B cell (primary cell): ENCODE results near the gene PLIN4. TPM values are rescaled to one million over a fixed set of nuclear protein-coding genes. Genes with fewer than 3 reads are reported as not detected.

Source experiments
- ATAC-seq: fragments of 200-7000 bp; cut with Tn5 transposase; one replicate; pipeline ENCODE4 v1.10.0; 2021; ENCODE audit warnings: low read depth, mild to moderate bottlenecking, moderate number of reproducible peaks, moderate library complexity
- CTCF ChIA-PET: fragments of 350-600 bp; sonication (Branson Sonifier 250); formaldehyde crosslinking; loops from one replicate; lab custom pipeline; 2021; ENCODE audit warnings: antibody characterized with exemption, inconsistent platforms; lab: Charles Lee
- POLR2A ChIA-PET: fragments of 350-600 bp; sonication (Branson Sonifier 250); formaldehyde crosslinking; loops from one replicate; lab custom pipeline; 2021; ENCODE audit warnings: antibody characterized with exemption; lab: Charles Lee
- DNase-seq: peaks from one replicate; pipeline ENCODE4 v3.0.0; 2013
- H2AFZ ChIP-seq: 2 replicates; pipeline ENCODE4 v1.6.1; 2012; ENCODE audit warnings: mild to moderate bottlenecking, low read depth, low read length; ENCODE audit not compliant: insufficient read depth, poor library complexity, severe bottlenecking
- H3K27ac ChIP-seq, 2 donors: 1 replicate in 1 of 2; 2 replicates in 1 of 2; pipeline ENCODE4 v1.5.1; 2012 to 2013; ENCODE audit warnings: low read length in 2 of 2, mild to moderate bottlenecking in 2 of 2, moderate library complexity in 1 of 2
- H3K27me3 ChIP-seq, 4 experiments: fragments of 200-600 bp in 1 of 4; sonication (generic) in 1 of 4; replicated peaks in 1 of 4; 1 replicate in 2 of 4; 2 replicates in 2 of 4; pipeline versions ENCODE4 v1.6.1 to v1.7.0; 2013 to 2016; ENCODE audit warnings: low read length in 3 of 4, mild to moderate bottlenecking in 2 of 4, mixed read lengths in 1 of 4, moderate library complexity in 1 of 4; ENCODE audit not compliant: insufficient read depth in 4 of 4, control insufficient read depth in 3 of 4; ENCODE audit errors: control extremely low read depth in 1 of 4
- H3K36me3 ChIP-seq, 2 experiments: replicated peaks in 1 of 2; 1 replicate in 1 of 2; 2 replicates in 1 of 2; pipeline versions ENCODE4 v1.6.1 to v1.7.1; 2013; ENCODE audit warnings: low read length in 1 of 2; ENCODE audit not compliant: insufficient read depth in 2 of 2, control insufficient read depth in 1 of 2; ENCODE audit errors: control extremely low read depth in 1 of 2, extremely low read depth in 1 of 2
- H3K4me1 ChIP-seq, 2 donors: fragments of 200-600 bp in 1 of 2; sonication (generic) in 1 of 2; 1 replicate in 1 of 2; 2 replicates in 1 of 2; pipeline versions ENCODE4 v1.5.1 to v1.6.1; 2013 to 2017; ENCODE audit warnings: low read length in 2 of 2; ENCODE audit not compliant: control insufficient read depth in 2 of 2, insufficient read depth in 2 of 2
- H3K4me2 ChIP-seq: replicated peaks from 2 replicates; pipeline ENCODE3; 2012; ENCODE audit warnings: mild to moderate bottlenecking, low read depth, low read length; ENCODE audit not compliant: poor library complexity, severe bottlenecking
- H3K4me3 ChIP-seq, 5 experiments: fragments of 200-600 bp in 1 of 5; sonication (generic) in 1 of 5; 1 replicate in 3 of 5; 2 replicates in 2 of 5; pipeline versions ENCODE4 v1.5.1 to v1.7.0; 2011 to 2016; ENCODE audit warnings: low read length in 4 of 5, mild to moderate bottlenecking in 4 of 5, low read depth in 2 of 5, control low read depth in 1 of 5, moderate library complexity in 1 of 5; ENCODE audit not compliant: insufficient read depth in 1 of 5; ENCODE audit errors: control extremely low read depth in 1 of 5, extremely low read depth in 1 of 5
- H3K79me2 ChIP-seq: fragments of 200-600 bp; sonication (generic); one replicate; pipeline ENCODE4 v1.6.0; 2016; ENCODE audit warnings: low read length; ENCODE audit not compliant: control insufficient read depth, insufficient read depth
- H3K9ac ChIP-seq: fragments of 200-600 bp; sonication (generic); 2 replicates; pipeline ENCODE4 v1.6.1; 2017; ENCODE audit warnings: mild to moderate bottlenecking, low read length, moderate library complexity
- H3K9me3 ChIP-seq, 3 donors: one replicate each; pipeline versions ENCODE4 v1.6.1 to v1.7.1; 2013; ENCODE audit warnings: low read length in 2 of 3; ENCODE audit not compliant: control insufficient read depth in 2 of 3, insufficient read depth in 1 of 3; ENCODE audit errors: control extremely low read depth in 1 of 3
- H4K20me1 ChIP-seq: 2 replicates; pipeline ENCODE4 v1.6.0; 2012; ENCODE audit warnings: mild to moderate bottlenecking, low read length; ENCODE audit not compliant: insufficient read depth, control insufficient read depth, poor library complexity, severe bottlenecking
- H3K27ac Mint-ChIP-seq: one replicate; pipeline ENCODE4 v1.8.0; 2021; ENCODE audit warnings: mixed read lengths
- H3K27me3 Mint-ChIP-seq: one replicate; pipeline ENCODE4 v1.8.0; 2021; ENCODE audit warnings: mixed read lengths
- H3K4me1 Mint-ChIP-seq: one replicate; pipeline ENCODE4 v1.8.0; 2021; ENCODE audit warnings: mixed read lengths
- H3K4me3 Mint-ChIP-seq: one replicate; pipeline ENCODE4 v1.8.0; 2021; ENCODE audit warnings: mixed read lengths
- H3K9me3 Mint-ChIP-seq: one replicate; pipeline ENCODE4 v1.8.0; 2022; ENCODE audit warnings: mixed read lengths; ENCODE audit not compliant: insufficient read depth
- EZH2 ChIP-seq: IDR thresholded peaks from 2 replicates; pipeline ENCODE4 v1.6.1; 2012; ENCODE audit warnings: borderline replicate concordance, low read depth, mild to moderate bottlenecking, moderate library complexity, low read length; ENCODE audit not compliant: insufficient read depth, poor library complexity, severe bottlenecking
- WGBS: methylation state at CpG from one replicate; pipeline ENCODE4 v1.1.5; 2013; ENCODE audit warnings: missing lambda C conversion rate; ENCODE audit not compliant: insufficient coverage; 5-methylcytosine and 5-hydroxymethylcytosine counted together
- intact Hi-C: fragments of 100-400 bp; cut with micrococcal nuclease; formaldehyde crosslinking; loops from one replicate; pipeline ENCODE4 v1.10.0; 2022
- polyA plus RNA-seq: library from polyadenylated mRNA; depleted of rRNA; stranded (reverse); fragments of >200 nt; gene quantifications from 2 replicates; pipeline ENCODE4 v1.2.3, GENCODE V29; 2012
- total RNA-seq, 2 donors: library from RNA; stranded (reverse); fragments of 120-200 nt in 1 of 2; gene quantifications; 1 replicate in 1 of 2; 2 replicates in 1 of 2; pipeline versions ENCODE4 v1.2.3 to v1.2.4, GENCODE V29; 2013 to 2022
- TF ChIP-seq, protein P1 (sequence below): fragments of 200-600 bp; IDR thresholded peaks from one replicate; pipeline ENCODE4 v1.8.0; 2022; ENCODE audit warnings: antibody characterized with exemption, mild to moderate bottlenecking

PLIN4 gene
- total and polyA plus RNA-seq, 2 donors (not counting 1 experiment from before 2014, with no cell fraction given), result 0.04 to 0.07 TPM

DNA sequence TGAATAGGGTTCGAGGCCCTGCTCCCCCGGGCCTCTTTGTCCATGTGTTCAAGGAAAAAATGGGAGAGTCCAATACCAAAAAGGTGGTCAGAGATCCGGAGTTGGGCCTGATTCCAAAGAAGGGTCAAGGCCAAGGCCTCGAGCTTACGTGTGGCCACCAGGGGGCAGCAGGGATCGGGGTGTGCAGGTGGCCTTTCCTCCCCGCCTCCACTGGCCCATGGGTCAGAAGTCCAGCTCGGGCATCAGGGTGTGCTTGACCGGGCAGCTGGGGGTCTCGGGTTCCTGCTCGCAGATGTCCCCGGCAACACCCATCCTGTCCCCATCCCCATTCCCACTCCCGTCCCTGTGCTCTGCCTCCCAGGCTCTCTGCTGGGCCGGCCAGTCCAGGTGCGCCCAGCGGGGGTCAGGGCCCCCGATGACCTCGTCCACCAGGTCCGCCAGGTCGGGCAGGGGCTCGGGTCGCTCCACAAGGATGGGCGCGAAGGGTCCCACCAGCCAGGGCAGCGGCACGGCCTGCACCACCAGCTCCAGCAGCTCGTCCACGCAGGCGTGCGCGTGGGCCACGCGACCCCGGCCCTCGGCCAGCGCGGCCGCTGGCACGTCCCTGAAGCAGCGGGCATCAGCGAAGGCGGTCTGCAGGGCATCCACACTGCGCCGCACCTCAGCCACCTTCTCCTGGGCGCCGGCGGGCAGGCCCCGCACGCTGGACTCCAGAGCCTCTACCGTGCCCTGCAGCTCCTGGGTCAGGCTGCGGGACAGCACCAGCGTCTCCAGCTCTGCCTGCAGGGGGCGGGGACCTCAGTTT, 5.2 kb upstream of the PLIN4 start:
- H4K20me1 ChIP-seq, result no peaks in the 10 kb centered on the region
- H3K4me1 Mint-ChIP-seq, result no peaks in the 10 kb centered on the region
- intact Hi-C loops, result no loop called here
- no peak overlapping the region for H2AFZ ChIP-seq
- H3K27ac ChIP-seq, result no peak overlapping the region
- H3K9me3 Mint-ChIP-seq, result no peaks in the 10 kb centered on the region
- ChIA-PET POLR2A (no interaction called here), CTCF (interaction anchor here (0.6 to 7.0 kb wide), 7 partner anchors 11 to 254 kb away, joined by 3 to 89 read pairs (median 4); partner anchors contain the start of gene PLIN5)
- 77% methylated on average over 51 of the region's 53 CpGs for WGBS
- H3K4me2 ChIP-seq, result no peak overlapping the region
- peaks cover 0 to 10% (median 0%) of the 10 kb centered on the region in 3 donors for H3K9me3 ChIP-seq
- H3K9ac ChIP-seq, result no peak overlapping the region
- H3K27ac Mint-ChIP-seq, result no peak overlapping the region
- ATAC-seq (no peak), DNase-seq (peak; percentile 42)
- peaks cover 7% of the 10 kb centered on the region for H3K27me3 Mint-ChIP-seq
- no peaks in the 10 kb centered on the region for H3K27me3 ChIP-seq
- TF ChIP-seq EZH2, result no peak
- TF ChIP-seq, protein P1, sequence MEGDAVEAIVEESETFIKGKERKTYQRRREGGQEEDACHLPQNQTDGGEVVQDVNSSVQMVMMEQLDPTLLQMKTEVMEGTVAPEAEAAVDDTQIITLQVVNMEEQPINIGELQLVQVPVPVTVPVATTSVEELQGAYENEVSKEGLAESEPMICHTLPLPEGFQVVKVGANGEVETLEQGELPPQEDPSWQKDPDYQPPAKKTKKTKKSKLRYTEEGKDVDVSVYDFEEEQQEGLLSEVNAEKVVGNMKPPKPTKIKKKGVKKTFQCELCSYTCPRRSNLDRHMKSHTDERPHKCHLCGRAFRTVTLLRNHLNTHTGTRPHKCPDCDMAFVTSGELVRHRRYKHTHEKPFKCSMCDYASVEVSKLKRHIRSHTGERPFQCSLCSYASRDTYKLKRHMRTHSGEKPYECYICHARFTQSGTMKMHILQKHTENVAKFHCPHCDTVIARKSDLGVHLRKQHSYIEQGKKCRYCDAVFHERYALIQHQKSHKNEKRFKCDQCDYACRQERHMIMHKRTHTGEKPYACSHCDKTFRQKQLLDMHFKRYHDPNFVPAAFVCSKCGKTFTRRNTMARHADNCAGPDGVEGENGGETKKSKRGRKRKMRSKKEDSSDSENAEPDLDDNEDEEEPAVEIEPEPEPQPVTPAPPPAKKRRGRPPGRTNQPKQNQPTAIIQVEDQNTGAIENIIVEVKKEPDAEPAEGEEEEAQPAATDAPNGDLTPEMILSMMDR, result peak; percentile 53
- no peak overlapping the region for H3K4me3 ChIP-seq
- no peaks in the 10 kb centered on the region for H3K79me2 ChIP-seq
- no peak overlapping the region for H3K4me3 Mint-ChIP-seq
- no peaks in the 10 kb centered on the region for H3K36me3 ChIP-seq
- H3K4me1 ChIP-seq, result no peaks in the 10 kb centered on the region
